Activated T-helper 2 cell treated with anti-CD3 and anti-CD28 coated beads, Interferon-gamma antibody, Interleukin-2, Interleukin-4, amounts not matched to agents 10 μg/mL and 5 μg/mL and 100 μg/mL, durations not matched to agents 14 hours and 24 hours and 36 hours (primary cell): Measurements from ENCODE around the gene ARHGAP5. TPM values are rescaled to one million over a fixed set of nuclear protein-coding genes. Genes with fewer than 3 reads are reported as not detected.

Experiments
- DNase-seq: peaks from one replicate; pipeline ENCODE4 v3.0.0; 2021; ENCODE audit warnings: low spot score
- H3K27ac Mint-ChIP-seq: one replicate; pipeline ENCODE4 v1.8.0; 2021; ENCODE audit warnings: mixed read lengths
- H3K27me3 Mint-ChIP-seq: one replicate; pipeline ENCODE4 v1.8.0; 2021; ENCODE audit warnings: low read depth, mixed read lengths
- H3K36me3 Mint-ChIP-seq: one replicate; pipeline ENCODE4 v1.8.0; 2021; ENCODE audit warnings: low read depth, mixed read lengths
- H3K4me1 Mint-ChIP-seq: one replicate; pipeline ENCODE4 v1.8.0; 2021; ENCODE audit warnings: low read depth, mixed read lengths
- H3K4me3 Mint-ChIP-seq: one replicate; pipeline ENCODE4 v1.8.0; 2021; ENCODE audit warnings: low read depth, mild to moderate bottlenecking, moderate library complexity, mixed read lengths
- H3K9me3 Mint-ChIP-seq: one replicate; pipeline ENCODE4 v1.8.0; 2021; ENCODE audit warnings: mixed read lengths
- intact Hi-C: fragments of 100-400 bp; cut with micrococcal nuclease; formaldehyde crosslinking; loops from one replicate; pipeline ENCODE4 v1.15.1; 2023
- total RNA-seq: library from RNA; stranded (reverse); gene quantifications from 2 replicates; pipeline ENCODE4 v1.2.3, GENCODE V29; 2022

ARHGAP5 gene
- total RNA-seq, 1 donor from 2014 or later, result 32.1 TPM

DNA sequence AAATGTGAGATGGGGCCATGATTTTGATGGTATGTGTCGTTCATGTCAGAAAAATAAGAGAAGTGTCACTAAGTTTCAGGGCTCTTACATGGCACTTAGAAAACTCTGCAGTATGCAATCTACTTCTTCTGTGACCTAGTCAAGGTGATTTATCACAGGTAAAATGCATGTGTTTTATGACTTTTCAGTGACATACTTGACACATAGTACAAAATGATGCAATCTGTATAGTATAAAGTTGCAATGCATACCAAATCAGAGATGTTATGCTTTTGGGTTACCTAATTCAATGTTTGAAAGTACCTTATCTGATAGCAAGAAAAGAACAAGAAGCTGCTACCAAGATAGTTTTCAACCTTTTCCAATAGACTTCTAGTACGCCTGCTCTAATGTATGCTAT is 21.9 kb upstream of the ARHGAP5 start:
- no peak overlapping the region for H3K4me3 Mint-ChIP-seq
- H3K27me3 Mint-ChIP-seq, result peaks cover 3% of the 10 kb centered on the region
- intact Hi-C loops, result no loop called here
- DNase-seq, result no peak
- H3K36me3 Mint-ChIP-seq, result no peaks in the 10 kb centered on the region
- no peaks in the 10 kb centered on the region for H3K4me1 Mint-ChIP-seq
- H3K9me3 Mint-ChIP-seq, result no peaks in the 10 kb centered on the region
- no peak overlapping the region for H3K27ac Mint-ChIP-seq

DNA sequence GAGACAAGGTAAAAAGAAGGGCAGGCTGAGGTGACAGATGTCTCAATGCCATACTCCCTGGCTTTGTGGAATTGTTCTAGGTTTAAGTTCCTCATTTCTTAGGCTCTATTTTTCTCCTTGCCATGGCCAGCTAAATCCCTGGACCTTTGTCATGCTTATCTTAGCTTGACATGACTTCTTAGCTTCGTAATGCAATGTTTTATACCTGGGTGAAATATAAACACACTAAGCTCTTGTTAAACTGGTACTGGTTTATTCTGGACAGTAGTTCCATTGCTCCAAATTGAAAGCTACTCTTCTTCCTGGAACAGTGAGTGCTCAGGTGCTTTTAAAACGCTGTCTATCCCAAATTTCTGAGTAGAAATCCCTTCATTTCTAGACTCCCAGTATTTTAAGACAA is 17.4 kb upstream of the ARHGAP5 start:
- Mint-ChIP-seq H3K36me3 (no peaks in the 10 kb centered on the region), H3K27me3 (peaks cover 5% of the 10 kb centered on the region), H3K4me3 (no peak overlapping the region), H3K27ac (no peak overlapping the region), H3K4me1 (no peaks in the 10 kb centered on the region), H3K9me3 (no peaks in the 10 kb centered on the region)
- intact Hi-C loops, result no loop called here
- no peak for DNase-seq

DNA sequence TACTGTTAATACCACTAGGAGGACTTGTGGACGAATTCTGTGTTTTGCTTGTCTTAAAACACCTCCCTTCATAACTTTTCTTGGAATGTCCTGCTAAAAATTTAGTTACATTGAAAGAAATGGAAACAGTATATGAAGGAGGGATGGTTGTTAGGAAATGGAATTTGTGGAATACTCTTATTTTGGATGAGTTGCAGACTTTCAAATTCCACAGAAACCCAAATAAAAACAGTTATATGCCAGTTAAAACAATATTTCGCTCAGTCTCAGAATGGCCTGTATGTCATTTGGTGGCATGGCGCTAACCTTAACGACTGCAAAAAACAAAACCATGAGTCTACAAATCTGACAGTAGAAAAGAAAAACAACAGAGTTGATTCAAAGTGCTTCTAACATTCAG is 12.2 kb upstream of the ARHGAP5 start:
- Mint-ChIP-seq H3K36me3 (no peaks in the 10 kb centered on the region), H3K4me1 (no peaks in the 10 kb centered on the region), H3K27me3 (peaks cover 8% of the 10 kb centered on the region), H3K9me3 (no peaks in the 10 kb centered on the region), H3K4me3 (no peak overlapping the region), H3K27ac (no peak overlapping the region)
- no peak for DNase-seq
- intact Hi-C loops, result no loop called here

DNA sequence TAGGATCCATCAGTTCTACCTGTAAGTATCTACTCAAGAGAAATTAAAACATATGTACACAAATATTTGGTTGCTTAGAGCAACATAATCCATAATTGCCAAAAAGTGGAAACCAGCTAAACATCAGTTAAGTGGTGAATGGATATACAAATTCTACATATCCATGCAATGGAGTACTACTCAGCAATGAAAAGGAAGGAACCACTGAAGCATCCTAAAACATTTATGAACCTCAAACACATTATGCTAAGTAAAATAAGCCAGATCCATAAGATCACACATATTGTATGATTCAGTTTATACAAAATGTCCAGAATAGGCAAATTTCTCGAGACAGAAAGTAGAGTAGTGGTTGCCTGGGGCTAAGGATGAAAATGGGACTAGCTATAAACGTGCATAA is 8.4 kb upstream of the ARHGAP5 start:
- Mint-ChIP-seq H3K27me3 (peaks cover 7% of the 10 kb centered on the region), H3K4me1 (peaks cover under 1% of the 10 kb centered on the region), H3K27ac (no peak overlapping the region), H3K4me3 (no peak overlapping the region), H3K9me3 (no peaks in the 10 kb centered on the region), H3K36me3 (no peaks in the 10 kb centered on the region)
- intact Hi-C loops, result no loop called here
- no peak for DNase-seq

DNA sequence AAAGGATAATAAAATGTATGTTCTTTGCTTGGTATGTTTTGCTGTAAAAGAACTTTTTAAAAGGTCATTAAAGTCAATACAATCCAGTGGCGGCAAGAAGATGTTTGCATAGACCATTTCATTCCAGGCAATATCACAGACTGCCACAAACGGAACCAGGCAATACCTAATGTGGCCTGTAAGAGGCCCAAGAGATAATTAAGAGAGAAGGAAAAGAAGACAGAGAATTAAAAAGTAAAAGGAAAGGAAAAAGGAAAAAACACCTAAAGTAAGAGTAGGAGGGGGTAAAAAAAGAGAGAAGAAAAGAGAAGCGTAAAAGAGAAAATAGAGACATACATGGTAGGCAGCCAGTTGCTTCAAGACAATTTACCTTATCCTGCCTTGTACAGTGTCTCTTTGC is 6.8 kb upstream of the ARHGAP5 start:
- H3K4me3 Mint-ChIP-seq, result no peak overlapping the region

DNA sequence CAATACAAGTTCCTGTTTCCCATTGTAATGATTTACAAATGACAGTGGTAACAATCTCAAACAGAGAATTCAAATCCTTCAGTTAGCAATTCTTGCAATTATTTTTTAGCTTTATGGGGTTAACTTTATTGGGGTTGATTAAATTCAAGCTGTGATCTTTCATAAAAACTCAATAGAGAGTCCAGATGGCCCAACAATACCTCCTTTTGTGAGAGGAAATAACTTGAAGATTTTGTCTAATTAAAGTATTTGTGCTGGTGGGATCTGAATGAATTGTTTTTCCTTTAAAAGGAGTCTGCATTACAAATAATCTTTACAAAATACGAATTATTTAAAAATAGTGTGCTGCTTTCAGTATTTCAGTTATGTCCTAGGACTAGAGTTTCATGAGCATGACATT is 4.4 kb upstream of the ARHGAP5 start:
- Mint-ChIP-seq H3K27ac (no peak overlapping the region), H3K36me3 (no peaks in the 10 kb centered on the region), H3K4me1 (peaks cover 12% of the 10 kb centered on the region), H3K27me3 (peaks cover 25% of the 10 kb centered on the region), H3K9me3 (no peaks in the 10 kb centered on the region), H3K4me3 (no peak overlapping the region)
- DNase-seq, result no peak
- intact Hi-C loops, result loop anchor here (1.0 kb wide), 2 partner anchors 180 to 488 kb away; no protein-coding TSS in a partner anchor

More for the DNA sequence above, 6.8 kb upstream of the ARHGAP5 start:
- DNase-seq, result no peak
- H3K9me3 Mint-ChIP-seq, result no peaks in the 10 kb centered on the region
- H3K36me3 Mint-ChIP-seq, result no peaks in the 10 kb centered on the region
- peaks cover 17% of the 10 kb centered on the region for H3K27me3 Mint-ChIP-seq
- H3K4me1 Mint-ChIP-seq, result peaks cover 3% of the 10 kb centered on the region
- intact Hi-C loops, result no loop called here
- no peak overlapping the region for H3K27ac Mint-ChIP-seq

DNA sequence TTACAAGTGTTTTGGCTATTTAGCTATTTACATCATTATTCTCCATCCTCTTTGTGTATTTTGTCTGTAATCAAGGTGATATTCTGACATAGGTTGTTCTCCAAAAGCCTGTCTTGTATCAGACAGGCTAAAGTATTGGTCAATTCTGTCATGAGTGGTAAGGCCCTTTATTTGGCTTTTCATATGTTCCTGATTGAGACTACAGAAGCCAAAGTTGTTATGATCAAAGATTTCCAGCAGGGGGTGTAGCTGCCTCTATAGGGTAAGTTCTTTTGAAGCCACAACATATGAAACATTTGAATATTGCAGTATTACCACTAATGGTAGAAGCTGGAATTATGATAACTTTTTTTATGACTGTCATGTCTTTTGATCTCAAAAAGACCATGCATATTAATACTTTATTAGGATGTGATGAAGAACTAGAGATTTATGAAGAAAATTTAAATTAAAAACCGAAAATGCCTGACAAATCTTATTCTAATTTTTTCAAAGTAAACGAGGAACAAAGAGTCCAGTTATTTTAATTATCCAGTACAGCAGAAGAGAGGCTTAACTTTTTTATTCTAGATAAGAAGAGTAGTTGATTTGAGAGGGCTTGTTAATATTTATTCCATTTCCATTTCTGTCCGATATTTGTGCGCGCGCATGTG is 3.4 kb upstream of the ARHGAP5 start:
- peaks cover 24% of the 10 kb centered on the region for H3K27me3 Mint-ChIP-seq

DNA sequence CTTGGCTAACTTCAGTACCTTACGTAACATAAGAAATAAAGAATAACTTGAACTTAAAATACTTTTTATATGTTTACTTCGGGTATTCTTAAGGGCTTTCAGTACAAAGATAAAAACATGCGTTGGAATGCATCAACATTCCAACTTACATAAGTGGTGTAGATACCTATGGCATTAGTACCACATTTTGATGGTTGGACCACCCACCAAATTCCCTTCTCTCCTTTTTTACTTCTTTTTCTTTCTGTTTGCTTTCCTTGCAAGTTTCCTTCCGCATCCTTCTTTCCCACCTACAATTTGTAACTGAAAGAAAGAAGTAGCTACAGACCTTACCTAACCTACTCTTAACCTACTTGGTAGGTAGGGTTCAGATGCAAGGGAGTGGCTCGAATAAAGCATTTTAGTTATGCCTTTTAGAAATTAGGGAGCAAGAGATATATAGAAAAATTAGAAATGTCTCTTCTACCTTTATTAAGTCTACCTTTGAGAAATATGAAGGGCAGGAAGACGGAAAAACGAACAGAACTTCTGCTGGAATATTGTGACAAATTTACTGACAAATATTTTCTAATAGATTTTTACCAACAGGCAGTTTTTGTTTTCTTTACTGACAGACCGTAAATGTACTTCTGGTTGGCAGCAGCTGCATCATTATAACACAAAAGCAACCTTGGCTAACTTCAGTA is 2.1 kb upstream of the ARHGAP5 start:
- peaks cover 21% of the 10 kb centered on the region for H3K27me3 Mint-ChIP-seq
- DNase-seq, result no peak
- no peaks in the 10 kb centered on the region for H3K9me3 Mint-ChIP-seq
- peaks cover 28% of the 10 kb centered on the region for H3K4me1 Mint-ChIP-seq
- intact Hi-C loops, result loop anchor here (5.0 kb wide), 2 partner anchors 868 to 1453 kb away; partner anchors contain the start of genes HECTD1 and SCFD1
- peak overlapping the region; percentile 3 for H3K4me3 Mint-ChIP-seq
- no peaks in the 10 kb centered on the region for H3K36me3 Mint-ChIP-seq
- no peak overlapping the region for H3K27ac Mint-ChIP-seq

More for the DNA sequence above, 3.4 kb upstream of the ARHGAP5 start:
- peak; percentile 31 for DNase-seq
- Mint-ChIP-seq H3K36me3 (no peaks in the 10 kb centered on the region), H3K9me3 (no peaks in the 10 kb centered on the region), H3K27ac (no peak overlapping the region), H3K4me3 (no peak overlapping the region), H3K4me1 (peaks cover 21% of the 10 kb centered on the region)
- intact Hi-C loops, result loop anchor here (1.0 kb wide), 2 partner anchors 179 to 487 kb away; no protein-coding TSS in a partner anchor

DNA sequence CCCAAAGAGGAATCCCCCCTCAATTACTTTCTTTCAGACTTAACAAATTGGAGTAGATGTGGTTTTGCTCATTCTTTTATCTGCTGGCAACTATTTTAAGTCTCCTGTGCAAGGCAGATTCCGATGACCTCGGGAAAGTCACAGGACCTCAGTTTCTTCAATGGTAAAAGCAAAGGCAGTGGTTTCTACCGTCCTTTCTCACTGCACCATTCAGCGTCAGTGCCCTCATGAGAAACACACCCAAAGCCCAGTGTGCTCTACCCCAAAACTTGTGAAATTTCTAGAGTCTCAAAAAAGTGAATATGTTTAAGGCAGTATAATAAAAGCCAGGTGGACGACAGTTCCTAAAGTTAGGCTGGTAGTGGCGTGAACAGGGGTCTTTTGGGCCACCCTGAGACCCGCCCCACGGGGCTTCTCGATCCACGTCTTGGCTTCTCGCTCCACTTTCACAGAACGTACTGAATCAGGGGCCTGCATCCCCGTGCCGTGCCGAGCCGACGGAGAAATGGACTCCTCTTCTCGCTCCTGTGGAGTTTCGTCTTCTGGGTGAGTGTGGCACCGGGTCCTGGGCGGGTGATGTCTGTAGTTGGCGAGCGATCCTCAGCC is 1.3 kb upstream of the ARHGAP5 start:
- no peak for DNase-seq

DNA sequence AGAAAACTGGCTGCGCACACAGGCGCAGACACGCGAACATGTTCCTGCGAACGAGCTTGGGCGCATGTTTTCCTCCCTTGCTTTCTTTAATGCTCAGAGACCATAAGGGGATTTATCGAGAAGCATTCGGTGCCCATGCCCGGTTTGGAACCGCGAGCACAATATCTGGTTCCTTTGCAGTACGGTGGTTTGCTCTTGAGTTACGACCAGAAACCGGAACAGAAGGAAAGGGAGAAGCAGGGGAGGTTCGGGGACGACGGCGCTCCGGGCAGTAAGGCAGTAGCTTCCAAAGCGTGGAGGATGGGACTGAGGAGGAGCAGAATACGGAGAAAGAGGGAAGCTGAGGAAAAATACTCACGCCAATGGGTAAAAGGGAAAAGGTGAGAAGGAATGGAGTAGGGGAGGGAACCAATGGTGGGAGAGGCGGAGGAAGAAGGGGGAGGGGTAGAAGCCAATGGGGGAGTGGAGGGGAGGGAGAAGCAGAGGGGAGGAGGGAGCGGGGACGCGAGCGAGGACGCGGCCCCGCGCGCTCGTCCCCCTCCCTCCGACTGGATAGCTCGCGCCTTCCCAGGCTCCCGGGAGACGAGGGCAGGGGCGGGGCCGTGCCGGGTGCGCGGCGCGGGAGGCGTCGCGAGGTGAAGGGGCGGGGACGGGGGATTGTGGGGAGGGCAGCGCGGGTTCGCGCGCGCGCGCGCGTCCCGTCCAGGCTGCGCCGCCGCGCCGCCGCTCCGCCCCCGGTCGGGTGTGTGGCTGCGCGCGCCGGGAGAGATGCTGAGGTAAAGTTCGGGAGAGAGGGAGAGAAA is 625 bp upstream of the ARHGAP5 start:
- Mint-ChIP-seq H3K27me3 (peaks cover 23% of the 10 kb centered on the region), H3K36me3 (no peaks in the 10 kb centered on the region), H3K9me3 (no peaks in the 10 kb centered on the region), H3K4me1 (peaks cover 38% of the 10 kb centered on the region), H3K4me3 (peak overlapping the region; percentile 97), H3K27ac (peak overlapping the region; percentile 91)
- peak; percentile 73 for DNase-seq
- intact Hi-C loops, result loop anchor here (2.0 to 5.0 kb wide), 3 partner anchors 150 to 1454 kb away; partner anchors contain the start of genes HECTD1 and SCFD1

More for the DNA sequence above, 1.3 kb upstream of the ARHGAP5 start:
- Mint-ChIP-seq H3K27me3 (peaks cover 21% of the 10 kb centered on the region), H3K4me1 (peaks cover 34% of the 10 kb centered on the region), H3K36me3 (no peaks in the 10 kb centered on the region), H3K27ac (peak overlapping the region; percentile 91), H3K9me3 (no peaks in the 10 kb centered on the region), H3K4me3 (peak overlapping the region; percentile 97)
- intact Hi-C loops, result loop anchor here (2.0 to 5.0 kb wide), 3 partner anchors 149 to 1453 kb away; partner anchors contain the start of genes HECTD1 and SCFD1

DNA sequence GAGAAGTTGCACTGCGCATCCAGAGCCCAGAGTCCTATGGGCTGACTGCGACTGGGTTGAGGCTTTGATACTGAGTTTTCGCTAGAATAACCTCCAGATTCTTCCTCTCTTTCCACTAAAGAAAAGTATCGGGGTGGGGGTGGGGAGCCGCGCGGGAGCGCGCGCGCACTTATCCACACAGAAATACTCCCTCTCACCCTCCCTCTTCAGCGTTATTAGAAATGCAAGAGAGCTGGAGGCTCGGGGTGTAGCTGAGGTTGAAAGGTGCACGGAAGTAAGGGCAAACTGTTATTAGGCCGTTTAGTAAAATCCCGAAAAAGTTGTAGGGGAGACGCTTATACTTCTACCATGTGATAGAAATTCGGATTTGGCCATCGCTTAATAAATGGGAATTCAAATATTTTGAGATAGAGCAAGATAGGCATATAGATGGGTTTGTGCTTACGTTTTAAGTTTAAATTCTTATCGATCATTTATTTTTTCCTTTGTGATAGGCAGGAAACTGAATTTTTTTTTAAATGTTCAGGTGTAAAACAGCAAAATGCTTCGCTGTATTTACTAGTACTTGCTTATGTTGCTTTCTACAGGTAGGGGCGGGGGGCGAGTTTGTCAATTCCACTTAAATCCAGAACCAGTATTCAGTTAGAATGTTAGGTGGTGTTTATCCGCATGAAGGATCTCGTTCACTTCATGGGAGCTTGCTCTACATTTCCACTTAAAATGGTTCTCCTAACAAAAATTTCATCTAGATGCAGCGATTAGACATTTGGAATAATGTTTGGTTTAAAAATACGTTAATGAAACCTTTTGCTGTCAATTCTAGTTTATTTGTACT is 1.1 kb downstream of the ARHGAP5 start:
- no peaks in the 10 kb centered on the region for H3K9me3 Mint-ChIP-seq
- no peaks in the 10 kb centered on the region for H3K36me3 Mint-ChIP-seq
- H3K27me3 Mint-ChIP-seq, result peaks cover 23% of the 10 kb centered on the region
- H3K27ac Mint-ChIP-seq, result peak overlapping the region; percentile 92
- peaks cover 41% of the 10 kb centered on the region for H3K4me1 Mint-ChIP-seq
- no peak for DNase-seq
- peak overlapping the region; percentile 97 for H3K4me3 Mint-ChIP-seq
- intact Hi-C loops, result loop anchor here (1.0 to 5.0 kb wide), 6 partner anchors 125 to 1456 kb away; partner anchors contain the start of genes DTD2, HEATR5A, HECTD1 and NUBPL
